Sigmoid colon (tissue), 4 donors: Measurements from ENCODE around the gene NQO2.

Experiments
- EP300 ChIP-seq, 4 donors: sonication (generic); formaldehyde crosslinking; IDR thresholded peaks; one replicate each; pipeline ENCODE4 v1.6.1; 2017; ENCODE audit warnings: antibody characterized with exemption in 4 of 4
- POLR2A ChIP-seq, 2 donors: fragments of 450-650 bp; IDR thresholded peaks; one replicate each; pipeline ENCODE4 v1.6.1; 2016; ENCODE audit warnings: antibody characterized with exemption in 2 of 2, mild to moderate bottlenecking in 2 of 2, moderate library complexity in 2 of 2
- POLR2AphosphoS5 ChIP-seq, 4 donors: sonication (generic); formaldehyde crosslinking; IDR thresholded peaks; one replicate each; pipeline ENCODE4 v1.6.1; 2017; ENCODE audit warnings: antibody characterized with exemption in 4 of 4
- TF ChIP-seq, protein P1 (sequence below), 4 experiments: fragments of 450-650 bp in 3 of 4; fragments of 200-600 bp in 1 of 4; IDR thresholded peaks; one replicate each; pipeline ENCODE4 v1.5.1; 2016 to 2019; ENCODE audit warnings: antibody characterized with exemption in 4 of 4, mild to moderate bottlenecking in 3 of 4, moderate library complexity in 2 of 4

DNA sequence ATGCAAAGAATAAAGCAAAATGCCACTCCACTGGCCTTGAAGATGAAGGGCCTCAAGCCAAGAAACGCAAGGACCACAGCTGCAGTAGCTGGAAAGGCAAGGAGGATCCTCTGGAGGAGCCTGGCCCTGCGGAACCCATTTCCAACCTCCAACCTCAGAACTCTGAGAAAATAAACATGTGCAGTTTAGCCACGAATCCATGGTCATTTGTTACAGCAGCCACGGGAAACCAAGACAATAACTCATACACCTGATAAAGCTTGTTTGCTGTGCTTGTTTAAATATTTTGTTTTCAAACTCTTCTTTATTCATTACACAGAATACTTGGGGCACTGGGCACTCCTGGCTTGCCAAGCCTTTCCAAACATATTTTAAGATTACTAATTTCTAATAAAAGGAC lies 38.8 kb upstream of the NQO2 start:
- TF ChIP-seq, protein P1, sequence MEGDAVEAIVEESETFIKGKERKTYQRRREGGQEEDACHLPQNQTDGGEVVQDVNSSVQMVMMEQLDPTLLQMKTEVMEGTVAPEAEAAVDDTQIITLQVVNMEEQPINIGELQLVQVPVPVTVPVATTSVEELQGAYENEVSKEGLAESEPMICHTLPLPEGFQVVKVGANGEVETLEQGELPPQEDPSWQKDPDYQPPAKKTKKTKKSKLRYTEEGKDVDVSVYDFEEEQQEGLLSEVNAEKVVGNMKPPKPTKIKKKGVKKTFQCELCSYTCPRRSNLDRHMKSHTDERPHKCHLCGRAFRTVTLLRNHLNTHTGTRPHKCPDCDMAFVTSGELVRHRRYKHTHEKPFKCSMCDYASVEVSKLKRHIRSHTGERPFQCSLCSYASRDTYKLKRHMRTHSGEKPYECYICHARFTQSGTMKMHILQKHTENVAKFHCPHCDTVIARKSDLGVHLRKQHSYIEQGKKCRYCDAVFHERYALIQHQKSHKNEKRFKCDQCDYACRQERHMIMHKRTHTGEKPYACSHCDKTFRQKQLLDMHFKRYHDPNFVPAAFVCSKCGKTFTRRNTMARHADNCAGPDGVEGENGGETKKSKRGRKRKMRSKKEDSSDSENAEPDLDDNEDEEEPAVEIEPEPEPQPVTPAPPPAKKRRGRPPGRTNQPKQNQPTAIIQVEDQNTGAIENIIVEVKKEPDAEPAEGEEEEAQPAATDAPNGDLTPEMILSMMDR (IDR thresholded peaks at IDR 0.05): no peak
- TF ChIP-seq POLR2A (IDR thresholded peaks at IDR 0.05): no peak
- TF ChIP-seq EP300 (IDR thresholded peaks at IDR 0.05): no peak
- no peak for TF ChIP-seq POLR2AphosphoS5 (IDR thresholded peaks at IDR 0.05)
